Hepatocyte (in vitro differentiated cells): ENCODE measurements around the gene LRRC45.

Source experiments
- EZH2phosphoT487 ChIP-seq: fragments of 200-600 bp; sonication (generic); IDR thresholded peaks from one replicate; pipeline ENCODE4 v1.6.1; 2018; ENCODE audit warnings: antibody characterized with exemption, mild to moderate bottlenecking, low read depth, moderate library complexity; ENCODE audit not compliant: unreplicated experiment, severe bottlenecking
- TF ChIP-seq, protein P1 (sequence below): fragments of 200-600 bp; sonication (generic); IDR thresholded peaks from 2 replicates; pipeline ENCODE4 v1.5.1; 2016; ENCODE audit warnings: antibody characterized with exemption, mild to moderate bottlenecking; ENCODE audit not compliant: poor library complexity

GRCh38 chr17:81995463-81996231 lies 27.5 kb upstream of the LRRC45 start:
- no peak for TF ChIP-seq EZH2phosphoT487
- TF ChIP-seq, protein P1, sequence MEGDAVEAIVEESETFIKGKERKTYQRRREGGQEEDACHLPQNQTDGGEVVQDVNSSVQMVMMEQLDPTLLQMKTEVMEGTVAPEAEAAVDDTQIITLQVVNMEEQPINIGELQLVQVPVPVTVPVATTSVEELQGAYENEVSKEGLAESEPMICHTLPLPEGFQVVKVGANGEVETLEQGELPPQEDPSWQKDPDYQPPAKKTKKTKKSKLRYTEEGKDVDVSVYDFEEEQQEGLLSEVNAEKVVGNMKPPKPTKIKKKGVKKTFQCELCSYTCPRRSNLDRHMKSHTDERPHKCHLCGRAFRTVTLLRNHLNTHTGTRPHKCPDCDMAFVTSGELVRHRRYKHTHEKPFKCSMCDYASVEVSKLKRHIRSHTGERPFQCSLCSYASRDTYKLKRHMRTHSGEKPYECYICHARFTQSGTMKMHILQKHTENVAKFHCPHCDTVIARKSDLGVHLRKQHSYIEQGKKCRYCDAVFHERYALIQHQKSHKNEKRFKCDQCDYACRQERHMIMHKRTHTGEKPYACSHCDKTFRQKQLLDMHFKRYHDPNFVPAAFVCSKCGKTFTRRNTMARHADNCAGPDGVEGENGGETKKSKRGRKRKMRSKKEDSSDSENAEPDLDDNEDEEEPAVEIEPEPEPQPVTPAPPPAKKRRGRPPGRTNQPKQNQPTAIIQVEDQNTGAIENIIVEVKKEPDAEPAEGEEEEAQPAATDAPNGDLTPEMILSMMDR: no peak
